Measurements from ENCODE around the gene FAM236D. TPM values are rescaled to one million over a fixed set of nuclear protein-coding genes. Genes with fewer than 3 reads are reported as not detected.
"Not testable (repeated sequence)": the region's sequence is repeated elsewhere in the genome, so short reads cannot be mapped to it uniquely, and the experiment has no call there.

Gene FAM236D
- total RNA-seq, 1 experiment from 2014 or later: not detected

DNA sequence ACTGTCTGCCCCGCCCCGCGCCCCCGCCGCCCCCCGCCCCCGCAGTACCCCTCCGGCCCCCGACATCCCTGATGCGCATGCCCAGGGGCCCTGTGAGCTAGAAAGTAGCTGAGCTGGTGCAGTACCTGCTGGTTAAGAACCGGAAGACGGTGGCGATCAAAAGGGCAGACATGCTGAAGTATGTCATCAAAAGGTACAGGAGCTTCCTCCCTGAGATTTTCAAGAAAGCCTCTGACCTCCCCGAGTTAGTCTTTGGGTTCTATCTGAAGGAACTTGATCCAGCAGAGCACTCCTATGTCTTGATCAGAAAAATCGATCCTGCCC, 30.6 kb downstream of the FAM236D start:
- H4K20me1 ChIP-seq (ENCODE audit: insufficient read depth, low read depth, low read length); H3K4me3 ChIP-seq (ENCODE audit: low read length); H3K79me2 ChIP-seq (ENCODE audit: low read length); H3K4me1 ChIP-seq (ENCODE audit: low read length); H3K9ac ChIP-seq (ENCODE audit: low read length); H2AFZ ChIP-seq (ENCODE audit: low read length); H3K4me2 ChIP-seq (ENCODE audit: low read depth, low read length, poor library complexity, severe bottlenecking); H3K9me3 ChIP-seq (ENCODE audit: low read length); H3K27me3 ChIP-seq (ENCODE audit: low read length); H3K9me2 ChIP-seq (replicated peaks; ENCODE audit: insufficient read depth, low read length); H3K27ac ChIP-seq (ENCODE audit: low read length); H3K36me3 ChIP-seq (ENCODE audit: insufficient read depth, low read length); DNase-seq: not testable (repeated sequence)

DNA sequence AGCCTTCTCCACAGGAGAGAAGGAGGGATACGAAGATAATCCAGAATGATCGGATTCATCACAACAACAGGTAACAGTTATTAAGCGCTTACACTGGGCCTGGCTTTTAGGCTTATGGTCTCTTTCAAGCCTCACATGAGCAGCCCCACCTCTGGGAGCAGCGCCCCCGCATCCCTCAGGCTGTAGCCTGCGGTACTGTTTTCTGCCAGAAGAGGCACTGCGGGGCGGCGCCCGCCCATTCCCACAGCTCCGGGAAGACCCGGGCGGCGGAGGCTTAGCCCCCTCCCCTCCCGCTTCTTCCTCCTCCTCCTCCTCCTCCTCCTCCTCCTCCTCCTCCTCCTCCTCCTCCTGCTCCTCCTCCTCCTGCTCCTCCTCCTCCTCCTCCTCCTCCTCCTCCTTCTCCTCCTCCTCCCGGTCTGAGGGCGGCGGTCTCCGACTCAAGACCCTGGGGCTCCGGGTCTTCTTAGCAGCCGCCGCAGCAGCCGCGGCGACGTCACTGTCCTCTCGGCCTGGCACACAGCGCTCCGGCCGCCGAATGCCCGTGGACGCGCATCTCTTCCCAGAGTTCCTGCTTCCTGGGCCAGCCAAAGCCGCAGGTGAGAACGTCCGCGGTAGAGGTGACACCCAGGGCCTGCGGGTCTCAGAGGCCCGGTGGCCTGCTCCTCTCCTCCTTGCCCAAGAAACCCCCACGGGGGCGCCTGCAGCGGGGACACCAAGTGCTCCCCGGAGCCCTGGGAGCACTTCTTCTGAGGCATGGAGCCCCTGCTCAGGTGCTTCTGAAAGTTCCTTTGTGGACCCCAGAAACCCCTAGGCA, 31.1 kb downstream of the FAM236D start, which contains the start of gene DMRTC1B:
Gene DMRTC1B, plus strand, starts transcription at position 238 of the 814 bp plus-strand sequence. CDS start 68,246 bp downstream, outside the sequence.
- not testable (repeated sequence) for H3K36me3 ChIP-seq (ENCODE audit: insufficient read depth, low read length); DNase-seq; H3K9me3 ChIP-seq (ENCODE audit: low read length); H3K4me3 ChIP-seq (ENCODE audit: low read length); H3K4me2 ChIP-seq (ENCODE audit: low read depth, low read length, poor library complexity, severe bottlenecking); H2AFZ ChIP-seq (ENCODE audit: low read length); H3K9ac ChIP-seq (ENCODE audit: low read length); H3K4me1 ChIP-seq (ENCODE audit: low read length); H3K27ac ChIP-seq (ENCODE audit: low read length); H3K9me2 ChIP-seq (replicated peaks; ENCODE audit: insufficient read depth, low read length); H4K20me1 ChIP-seq (ENCODE audit: insufficient read depth, low read depth, low read length); H3K79me2 ChIP-seq (ENCODE audit: low read length); H3K27me3 ChIP-seq (ENCODE audit: low read length)

DNA sequence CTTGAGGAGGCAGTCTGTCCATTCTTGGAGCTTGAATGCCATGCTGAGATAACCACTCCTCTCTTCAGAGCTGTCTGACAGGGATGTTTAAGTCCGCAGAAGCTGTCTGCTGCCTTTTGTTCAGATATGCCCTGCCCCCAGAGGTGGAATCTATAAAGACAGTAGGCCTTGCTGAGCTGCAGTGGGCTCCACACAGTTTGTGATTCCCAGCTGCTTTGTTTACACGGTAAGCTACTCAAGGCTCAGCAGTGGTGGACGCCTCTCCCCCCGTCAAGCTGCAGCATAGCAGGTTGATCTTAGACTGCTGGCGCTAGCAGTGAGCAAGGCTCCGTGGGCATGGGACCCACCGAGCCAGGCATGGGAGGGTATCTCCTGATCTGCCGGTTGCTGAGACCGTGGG, 47.6 kb downstream of the FAM236D start:
- not testable (repeated sequence) for H3K79me2 ChIP-seq (ENCODE audit: low read length); H3K4me1 ChIP-seq (ENCODE audit: low read length); H3K9ac ChIP-seq (ENCODE audit: low read length); H4K20me1 ChIP-seq (ENCODE audit: insufficient read depth, low read depth, low read length); H3K27ac ChIP-seq (ENCODE audit: low read length); H3K4me2 ChIP-seq (ENCODE audit: low read depth, low read length, poor library complexity, severe bottlenecking); H3K9me3 ChIP-seq (ENCODE audit: low read length); H3K4me3 ChIP-seq (ENCODE audit: low read length); H3K27me3 ChIP-seq (ENCODE audit: low read length); H3K9me2 ChIP-seq (replicated peaks; ENCODE audit: insufficient read depth, low read length); H2AFZ ChIP-seq (ENCODE audit: low read length); DNase-seq; H3K36me3 ChIP-seq (ENCODE audit: insufficient read depth, low read length)

Other genes with a start within 250 kb of the FAM236D start
- gene HDAC8, start 235.4 kb downstream of the FAM236D start, total RNA-seq (2014; rRNA removed; shearing (Covaris generic); ENCODE audit: low replicate concordance): 25.6 and 26.8 TPM in 2 replicates
- not detected in 2 replicates for gene PHKA1, start 93.9 kb downstream of the FAM236D start, total RNA-seq (2014; rRNA removed; shearing (Covaris generic); ENCODE audit: low replicate concordance)
- gene DMRTC1B, start 31.3 kb downstream of the FAM236D start, total RNA-seq (2014; rRNA removed; shearing (Covaris generic); ENCODE audit: low replicate concordance): not detected in 2 replicates
- gene FAM236B, start 25.6 kb downstream of the FAM236D start, total RNA-seq (2014; rRNA removed; shearing (Covaris generic); ENCODE audit: low replicate concordance): not detected in 2 replicates
- gene FAM236C, start 104.4 kb upstream of the FAM236D start, total RNA-seq (2014; rRNA removed; shearing (Covaris generic); ENCODE audit: low replicate concordance): not detected in 2 replicates
- not detected in 2 replicates for gene FAM236A, start 130.0 kb upstream of the FAM236D start, total RNA-seq (2014; rRNA removed; shearing (Covaris generic); ENCODE audit: low replicate concordance)
- gene DMRTC1, start 135.6 kb upstream of the FAM236D start, total RNA-seq (2014; rRNA removed; shearing (Covaris generic); ENCODE audit: low replicate concordance): not detected in 2 replicates
- not detected in 2 replicates for gene PABPC1L2B, start 194.7 kb upstream of the FAM236D start, total RNA-seq (2014; rRNA removed; shearing (Covaris generic); ENCODE audit: low replicate concordance)